Measurements from ENCODE around the gene ZFYVE21.

Gene ZFYVE21

DNA sequence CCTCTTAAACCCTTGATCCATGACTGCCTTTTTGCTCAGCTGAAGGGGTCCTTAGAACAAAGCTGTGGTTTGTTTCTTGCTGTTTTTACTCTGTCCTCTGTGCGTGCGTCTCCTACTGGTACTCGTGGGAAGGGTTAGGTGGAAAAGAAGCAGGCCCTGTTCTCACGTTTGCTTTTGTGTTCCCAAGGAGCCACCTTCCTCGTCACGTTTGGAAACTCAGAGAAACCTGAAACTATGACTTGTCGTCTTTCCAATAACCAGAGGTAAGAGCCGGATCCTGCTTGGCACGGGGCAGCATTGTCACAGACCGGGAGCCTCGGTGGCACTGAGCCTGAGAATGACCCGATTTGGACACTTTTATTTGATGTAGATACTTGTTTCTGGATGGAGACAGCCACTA lies 13.1 kb downstream of the ZFYVE21 start:
- TF ChIP-seq, protein P1, sequence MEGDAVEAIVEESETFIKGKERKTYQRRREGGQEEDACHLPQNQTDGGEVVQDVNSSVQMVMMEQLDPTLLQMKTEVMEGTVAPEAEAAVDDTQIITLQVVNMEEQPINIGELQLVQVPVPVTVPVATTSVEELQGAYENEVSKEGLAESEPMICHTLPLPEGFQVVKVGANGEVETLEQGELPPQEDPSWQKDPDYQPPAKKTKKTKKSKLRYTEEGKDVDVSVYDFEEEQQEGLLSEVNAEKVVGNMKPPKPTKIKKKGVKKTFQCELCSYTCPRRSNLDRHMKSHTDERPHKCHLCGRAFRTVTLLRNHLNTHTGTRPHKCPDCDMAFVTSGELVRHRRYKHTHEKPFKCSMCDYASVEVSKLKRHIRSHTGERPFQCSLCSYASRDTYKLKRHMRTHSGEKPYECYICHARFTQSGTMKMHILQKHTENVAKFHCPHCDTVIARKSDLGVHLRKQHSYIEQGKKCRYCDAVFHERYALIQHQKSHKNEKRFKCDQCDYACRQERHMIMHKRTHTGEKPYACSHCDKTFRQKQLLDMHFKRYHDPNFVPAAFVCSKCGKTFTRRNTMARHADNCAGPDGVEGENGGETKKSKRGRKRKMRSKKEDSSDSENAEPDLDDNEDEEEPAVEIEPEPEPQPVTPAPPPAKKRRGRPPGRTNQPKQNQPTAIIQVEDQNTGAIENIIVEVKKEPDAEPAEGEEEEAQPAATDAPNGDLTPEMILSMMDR (IDR thresholded peaks at IDR 0.05; ENCODE audit: borderline replicate concordance, control extremely low read depth, extremely low read depth, insufficient read depth, missing control alignments), result no peak
- DNase-seq (ENCODE audit: low spot score), result no peak
- in situ Hi-C loops (cut with MboI; ENCODE audit: low sequenced_read_pairs, unreplicated experiment), result no loop called here

DNA sequence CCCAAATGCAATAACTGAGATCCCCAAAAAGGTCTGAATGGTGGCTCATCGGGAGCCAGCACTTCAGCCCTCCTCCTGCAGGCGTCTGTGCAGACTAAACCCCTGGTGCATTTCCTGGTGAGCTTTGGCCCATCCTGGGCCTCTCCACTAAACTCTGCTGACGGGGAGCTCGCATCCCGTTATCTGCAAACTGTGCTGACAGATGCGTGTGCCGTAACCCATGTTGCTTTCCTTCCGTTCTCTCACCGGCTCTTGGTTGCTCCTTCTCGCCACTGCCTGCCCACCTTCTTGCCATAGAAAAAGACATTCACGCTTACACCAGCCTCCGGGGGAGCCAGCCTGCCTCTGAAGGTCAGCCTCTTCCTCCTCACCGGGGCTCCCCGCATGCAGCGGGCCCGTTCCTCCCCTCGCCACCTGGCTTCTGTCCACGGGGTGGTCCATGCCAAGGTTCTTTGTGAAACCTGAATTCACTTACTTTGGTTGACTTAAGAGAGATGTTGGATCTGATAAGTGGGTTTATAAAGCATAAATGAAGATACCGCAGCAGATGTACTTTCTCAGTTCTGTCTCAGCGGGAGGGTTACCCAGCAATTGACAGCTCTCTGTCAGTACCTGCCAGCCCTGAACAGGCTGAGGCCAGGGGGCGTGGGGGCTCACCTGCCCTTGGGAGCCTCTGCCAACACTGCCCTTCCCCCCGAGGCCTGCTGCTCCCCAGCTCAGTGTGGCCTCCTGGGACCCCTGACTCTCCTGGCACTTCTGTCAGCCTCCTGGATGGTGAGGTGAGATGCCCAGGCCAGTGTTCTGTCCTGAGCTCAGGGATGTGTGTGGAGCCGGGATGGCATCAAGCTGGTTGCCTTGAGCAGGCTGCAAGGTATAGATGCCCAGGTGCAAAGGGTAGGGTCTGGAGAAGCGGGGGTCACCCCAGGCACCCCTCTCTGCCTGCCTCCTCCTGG lies 14.2 kb downstream of the ZFYVE21 start:
- TF ChIP-seq, protein P1 (IDR thresholded peaks at IDR 0.05; ENCODE audit: borderline replicate concordance, control extremely low read depth, extremely low read depth, insufficient read depth, missing control alignments), result no peak
- in situ Hi-C loops (cut with MboI; ENCODE audit: low sequenced_read_pairs, unreplicated experiment), result no loop called here
- DNase-seq (ENCODE audit: low spot score), result no peak

DNA sequence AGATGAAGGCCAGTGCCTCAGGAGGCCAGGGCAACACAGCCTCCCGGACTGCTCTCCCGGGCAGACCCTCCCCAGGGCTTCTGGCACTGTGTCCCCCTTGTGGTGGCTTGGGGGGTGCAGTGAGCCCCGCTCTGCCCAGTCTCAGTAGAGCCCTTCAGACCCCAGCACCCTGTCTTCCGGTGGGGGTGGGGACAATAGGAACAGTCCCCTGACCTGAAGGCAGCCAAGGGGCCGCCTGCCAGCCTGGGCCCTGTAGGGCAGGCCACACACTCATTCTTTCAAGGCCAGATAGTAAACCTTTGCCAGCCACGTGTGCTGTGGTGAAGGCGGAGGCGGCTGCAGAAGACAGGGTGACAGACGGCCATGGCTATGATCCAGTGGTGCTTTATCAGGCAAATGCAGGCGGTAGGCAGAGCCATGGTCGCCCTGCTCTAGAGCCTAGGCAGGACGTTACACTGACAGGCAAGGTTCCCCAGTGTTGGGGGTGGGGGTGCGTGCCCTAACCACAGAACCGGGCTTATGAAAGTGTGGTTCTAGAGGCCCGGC lies 15.0 kb downstream of the ZFYVE21 start:
- DNase-seq (ENCODE audit: low spot score), result no peak
- TF ChIP-seq, protein P1 (IDR thresholded peaks at IDR 0.05; ENCODE audit: borderline replicate concordance, control extremely low read depth, extremely low read depth, insufficient read depth, missing control alignments), result no peak

DNA sequence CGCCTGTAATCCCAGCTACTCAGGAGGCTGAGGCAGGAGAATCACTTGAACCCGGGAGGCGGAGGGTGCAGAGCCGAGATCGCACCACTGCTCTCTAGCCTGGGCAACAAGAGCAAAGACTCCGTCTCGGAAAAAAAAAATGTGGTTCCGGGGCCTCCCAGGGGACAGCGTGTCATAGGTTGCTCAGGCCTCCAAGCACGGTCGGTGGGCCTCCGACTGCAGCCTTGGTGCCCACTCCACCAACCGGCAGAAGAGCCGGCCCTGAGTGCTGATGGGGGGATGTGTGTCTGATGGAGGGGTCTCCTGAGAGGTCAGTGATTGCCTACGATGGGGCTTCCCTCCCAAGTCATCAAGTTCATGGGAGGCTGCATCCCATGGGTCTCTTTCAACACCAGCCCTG lies 15.9 kb downstream of the ZFYVE21 start:
- no peak for DNase-seq (ENCODE audit: low spot score)
- TF ChIP-seq, protein P1 (IDR thresholded peaks at IDR 0.05; ENCODE audit: borderline replicate concordance, control extremely low read depth, extremely low read depth, insufficient read depth, missing control alignments), result no peak
- in situ Hi-C loops (cut with MboI; ENCODE audit: low sequenced_read_pairs, unreplicated experiment), result no loop called here

More for the DNA sequence above, 15.0 kb downstream of the ZFYVE21 start:
- in situ Hi-C loops (cut with MboI; ENCODE audit: low sequenced_read_pairs, unreplicated experiment), result no loop called here

DNA sequence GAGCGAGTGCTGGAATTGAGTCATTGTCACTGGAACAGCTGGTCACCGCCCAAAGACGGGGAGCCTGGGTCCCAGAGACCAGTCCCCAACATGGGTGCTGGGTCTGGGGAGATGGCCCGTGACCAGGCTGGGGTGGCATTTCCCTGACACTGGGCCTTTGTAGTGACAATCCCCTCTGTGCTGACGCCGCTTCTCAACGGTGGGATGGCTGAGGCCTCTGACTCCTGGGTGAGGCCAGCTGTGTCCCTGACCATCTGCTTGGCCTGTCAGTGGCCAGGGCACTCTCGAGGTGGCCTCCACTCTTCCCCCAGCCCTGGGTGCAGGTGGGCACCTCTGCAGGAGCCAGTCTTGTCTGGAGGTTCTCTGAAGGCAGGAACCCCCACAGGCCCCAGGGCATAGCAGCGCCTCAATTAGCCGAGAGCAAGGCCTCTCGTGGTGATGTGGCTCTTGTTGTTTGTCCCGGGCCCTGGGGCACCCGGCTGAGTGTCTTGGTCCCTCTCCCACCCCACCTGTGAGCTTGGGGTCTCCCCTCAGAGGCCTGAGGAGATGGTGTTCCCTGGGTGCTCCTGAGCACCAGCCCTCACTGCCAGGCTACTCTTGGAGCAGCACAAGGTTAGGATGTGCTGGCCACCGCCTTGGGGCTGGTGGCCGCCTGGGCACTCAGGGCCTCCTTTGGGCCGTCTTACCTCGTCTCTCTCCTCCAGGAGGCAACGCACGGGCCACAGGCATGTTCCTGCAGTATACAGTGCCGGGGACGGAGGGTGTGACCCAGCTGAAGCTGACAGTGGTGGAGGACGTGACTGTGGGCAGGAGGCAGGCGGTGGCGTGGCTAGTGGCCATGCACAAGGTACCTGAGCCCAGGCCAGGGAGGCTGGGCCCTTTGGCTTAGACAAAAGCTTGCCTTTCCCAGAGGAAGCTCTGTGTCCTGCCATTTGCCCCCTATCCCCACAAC lies 16.6 kb downstream of the ZFYVE21 start:
- DNase-seq (ENCODE audit: low spot score), result no peak
- in situ Hi-C loops (cut with MboI; ENCODE audit: low sequenced_read_pairs, unreplicated experiment), result no loop called here
- TF ChIP-seq, protein P1 (IDR thresholded peaks at IDR 0.05; ENCODE audit: borderline replicate concordance, control extremely low read depth, extremely low read depth, insufficient read depth, missing control alignments), result no peak
